GM06990 (cell line): ENCODE results near the gene RPS16.

Experiments used
- DNase-seq: peaks from one replicate; pipeline ENCODE4 v3.0.0-alpha.2; 2011; ENCODE audit not compliant: insufficient read length; ENCODE audit errors: extremely low read depth
- H3K27me3 ChIP-seq: replicated peaks from 2 replicates; pipeline ENCODE4 v1.6.0; 2011; ENCODE audit warnings: low read length; ENCODE audit not compliant: control insufficient read depth, insufficient read depth
- H3K36me3 ChIP-seq: 2 replicates; pipeline ENCODE4 v1.5.1; 2011; ENCODE audit warnings: low read length; ENCODE audit not compliant: control insufficient read depth, insufficient read depth
- H3K4me3 ChIP-seq: replicated peaks from 2 replicates; pipeline ENCODE4 v1.5.1; 2011; ENCODE audit warnings: low read depth, mild to moderate bottlenecking, control low read depth, low read length
- CTCF ChIP-seq: IDR thresholded peaks from 2 replicates; pipeline ENCODE4 v1.5.1; 2011; ENCODE audit warnings: low read length, control low read depth, mild to moderate bottlenecking, inconsistent platforms; ENCODE audit not compliant: insufficient read depth, poor library complexity, severe bottlenecking

Gene RPS16

GRCh38 chr19:39400061-39400460 lies 35.7 kb downstream of the RPS16 start:
- no peaks in the 10 kb centered on the region for H3K27me3 ChIP-seq
- DNase-seq: no peak
- H3K4me3 ChIP-seq: no peak overlapping the region
- no peak for TF ChIP-seq CTCF
- peaks cover 3% of the 10 kb centered on the region for H3K36me3 ChIP-seq

GRCh38 chr19:39399668-39400050 lies 36.1 kb downstream of the RPS16 start:
- H3K4me3 ChIP-seq: no peak overlapping the region
- peaks cover 3% of the 10 kb centered on the region for H3K36me3 ChIP-seq
- no peak for TF ChIP-seq CTCF
- no peak for DNase-seq
- H3K27me3 ChIP-seq: no peaks in the 10 kb centered on the region

GRCh38 chr19:39398297-39398864 lies 37.4 kb downstream of the RPS16 start:
- peak; percentile 75 for DNase-seq
- TF ChIP-seq CTCF: no peak

GRCh38 chr19:39397360-39398296 lies 38.1 kb downstream of the RPS16 start:
- H3K27me3 ChIP-seq: no peaks in the 10 kb centered on the region
- peak; percentile 98 for TF ChIP-seq CTCF
- H3K36me3 ChIP-seq: peaks cover 8% of the 10 kb centered on the region
- DNase-seq: peak; percentile 89
- peak overlapping the region; percentile 30 for H3K4me3 ChIP-seq

More at GRCh38 chr19:39398297-39398864, 37.4 kb downstream of the RPS16 start:
- no peaks in the 10 kb centered on the region for H3K27me3 ChIP-seq
- H3K4me3 ChIP-seq: peak overlapping the region; percentile 30
- peaks cover 8% of the 10 kb centered on the region for H3K36me3 ChIP-seq

GRCh38 chr19:39390751-39391437 lies 44.9 kb downstream of the RPS16 start, which contains the start of the genes MED29 and PAF1:
Gene MED29 (plus strand): TSS chr19:39391378. CDS start chr19:39391423, 45 bp downstream.
Gene PAF1 (minus strand): TSS chr19:39391106. CDS start chr19:39390864, 242 bp downstream.
- TF ChIP-seq CTCF: peak; percentile 21
- Histone ChIP-seq H3K4me3 (peak within 1 kb of the TSS; percentile 84), H3K36me3 (peaks cover 15% of the 10 kb centered on the region)

More at GRCh38 chr19:39390751-39391437, 44.9 kb downstream of the RPS16 start, which contains the start of the genes MED29 and PAF1:
- H3K27me3 ChIP-seq: no peaks in the 10 kb centered on the region
- DNase-seq: peak; percentile 96
